Measurements from ENCODE around the gene ETV5. TPM values are rescaled to one million over a fixed set of nuclear protein-coding genes. Genes with fewer than 3 reads are reported as not detected.

The ETV5 gene
- total RNA-seq, 1 experiment from 2014 or later, result 65.7 TPM

GRCh38 chr3:186004671-186005070 is 104.2 kb downstream of the ETV5 start:
- H3K4me1 ChIP-seq (replicated peaks; ENCODE audit: insufficient read depth), result no peaks in the 10 kb centered on the region
- no peak for DNase-seq
- H3K9me2 ChIP-seq (ENCODE audit: insufficient read depth), result no peaks in the 10 kb centered on the region; the same call in 1 of the 2 replicates
- no peak overlapping the region for H2AFZ ChIP-seq
- H4K20me1 ChIP-seq (ENCODE audit: insufficient read depth), result no peaks in the 10 kb centered on the region
- no peak overlapping the region for H3K4me2 ChIP-seq
- no TSS peak for BruUV-seq (replicated peaks)
- no peaks in the 10 kb centered on the region for H3F3A ChIP-seq (ENCODE audit: insufficient read depth, low read depth)
- no peak overlapping the region for H3K4me3 ChIP-seq
- ChIA-PET CTCF (no interaction called here), POLR2A (ENCODE audit: unreplicated experiment) (no interaction called here)
- intact Hi-C loops (cut with micrococcal nuclease; ENCODE audit: unreplicated experiment), result loop anchor here (5.0 kb wide), 1 partner anchor 238 kb away; no protein-coding TSS in a partner anchor
- no peaks in the 10 kb centered on the region for H3K79me2 ChIP-seq (ENCODE audit: low read depth)
- H3K27me3 ChIP-seq (ENCODE audit: insufficient read depth, low read depth), result no peaks in the 10 kb centered on the region
- no peak for TF ChIP-seq EZH2 (IDR thresholded peaks at IDR 0.05; ENCODE audit: low read depth)
- TF ChIP-seq, protein P1, sequence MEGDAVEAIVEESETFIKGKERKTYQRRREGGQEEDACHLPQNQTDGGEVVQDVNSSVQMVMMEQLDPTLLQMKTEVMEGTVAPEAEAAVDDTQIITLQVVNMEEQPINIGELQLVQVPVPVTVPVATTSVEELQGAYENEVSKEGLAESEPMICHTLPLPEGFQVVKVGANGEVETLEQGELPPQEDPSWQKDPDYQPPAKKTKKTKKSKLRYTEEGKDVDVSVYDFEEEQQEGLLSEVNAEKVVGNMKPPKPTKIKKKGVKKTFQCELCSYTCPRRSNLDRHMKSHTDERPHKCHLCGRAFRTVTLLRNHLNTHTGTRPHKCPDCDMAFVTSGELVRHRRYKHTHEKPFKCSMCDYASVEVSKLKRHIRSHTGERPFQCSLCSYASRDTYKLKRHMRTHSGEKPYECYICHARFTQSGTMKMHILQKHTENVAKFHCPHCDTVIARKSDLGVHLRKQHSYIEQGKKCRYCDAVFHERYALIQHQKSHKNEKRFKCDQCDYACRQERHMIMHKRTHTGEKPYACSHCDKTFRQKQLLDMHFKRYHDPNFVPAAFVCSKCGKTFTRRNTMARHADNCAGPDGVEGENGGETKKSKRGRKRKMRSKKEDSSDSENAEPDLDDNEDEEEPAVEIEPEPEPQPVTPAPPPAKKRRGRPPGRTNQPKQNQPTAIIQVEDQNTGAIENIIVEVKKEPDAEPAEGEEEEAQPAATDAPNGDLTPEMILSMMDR (conservative IDR thresholded peaks at IDR 0.05), result no peak
- H3K9me3 ChIP-seq (ENCODE audit: insufficient read depth, low read depth), result peaks cover 6% of the 10 kb centered on the region; the same call in 1 of the 2 replicates
- no peaks in the 10 kb centered on the region for H3K36me3 ChIP-seq (ENCODE audit: low read depth)
- no peak overlapping the region for H3K27ac ChIP-seq

DNA sequence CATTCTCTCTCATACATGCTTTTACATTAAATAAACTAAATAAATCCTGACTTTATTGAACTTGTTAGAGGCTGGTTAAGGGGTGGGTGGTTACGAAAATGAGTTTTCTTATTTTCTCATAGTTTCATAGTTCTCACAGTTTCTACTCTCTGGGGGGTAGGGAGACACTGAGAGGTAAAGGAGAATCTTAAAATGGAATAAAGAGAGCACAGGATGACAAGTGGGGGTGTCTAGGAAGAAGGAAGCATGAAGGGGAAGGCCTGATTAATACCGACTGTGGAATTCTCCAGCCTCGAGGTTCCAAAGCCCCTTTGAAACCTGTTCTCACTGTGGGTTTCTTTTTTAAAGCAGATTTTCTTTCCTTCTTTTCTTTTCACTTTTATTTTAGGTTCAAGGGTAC is 104.7 kb downstream of the ETV5 start:
- Histone ChIP-seq H3K27ac (no peak overlapping the region), H3K36me3 (ENCODE audit: low read depth) (no peaks in the 10 kb centered on the region), H3K4me1 (replicated peaks; ENCODE audit: insufficient read depth) (no peaks in the 10 kb centered on the region), H3K27me3 (ENCODE audit: insufficient read depth, low read depth) (no peaks in the 10 kb centered on the region), H3K79me2 (ENCODE audit: low read depth) (no peaks in the 10 kb centered on the region), H4K20me1 (ENCODE audit: insufficient read depth) (no peaks in the 10 kb centered on the region), H2AFZ (no peak overlapping the region), H3F3A (ENCODE audit: insufficient read depth, low read depth) (no peaks in the 10 kb centered on the region), H3K4me3 (no peak overlapping the region), H3K9me3 (ENCODE audit: insufficient read depth, low read depth) (peaks cover 6% of the 10 kb centered on the region; the same call in 1 of the 2 replicates), H3K4me2 (no peak overlapping the region), H3K9me2 (ENCODE audit: insufficient read depth) (no peaks in the 10 kb centered on the region; the same call in 1 of the 2 replicates)
- BruUV-seq (replicated peaks), result no TSS peak
- intact Hi-C loops (cut with micrococcal nuclease; ENCODE audit: unreplicated experiment), result loop anchor here (5.0 kb wide), 1 partner anchor 238 kb away; no protein-coding TSS in a partner anchor
- ChIA-PET CTCF (no interaction called here), POLR2A (ENCODE audit: unreplicated experiment) (no interaction called here)
- TF ChIP-seq EZH2 (IDR thresholded peaks at IDR 0.05; ENCODE audit: low read depth), result no peak
- TF ChIP-seq, protein P1 (conservative IDR thresholded peaks at IDR 0.05), result no peak
- no peak for DNase-seq

- ChIA-PET POLR2A (ENCODE audit: unreplicated experiment) (no interaction called here), CTCF (no interaction called here)
- H3K4me2 ChIP-seq, result no peak overlapping the region
- H3K36me3 ChIP-seq (ENCODE audit: low read depth), result no peaks in the 10 kb centered on the region
- no peaks in the 10 kb centered on the region; the same call in 1 of the 2 replicates for H3K9me2 ChIP-seq (ENCODE audit: insufficient read depth)
- BruUV-seq (replicated peaks), result no TSS peak
- no peak for TF ChIP-seq EZH2 (IDR thresholded peaks at IDR 0.05; ENCODE audit: low read depth)
- TF ChIP-seq, protein P1 (conservative IDR thresholded peaks at IDR 0.05), result no peak
- H3K4me3 ChIP-seq, result no peak overlapping the region
- no peaks in the 10 kb centered on the region for H4K20me1 ChIP-seq (ENCODE audit: insufficient read depth)
- H3K9me3 ChIP-seq (ENCODE audit: insufficient read depth, low read depth), result peaks cover 6% of the 10 kb centered on the region; the same call in 1 of the 2 replicates
- no peaks in the 10 kb centered on the region for H3K4me1 ChIP-seq (replicated peaks; ENCODE audit: insufficient read depth)
- DNase-seq, result no peak
- H3K27me3 ChIP-seq (ENCODE audit: insufficient read depth, low read depth), result no peaks in the 10 kb centered on the region
- intact Hi-C loops (cut with micrococcal nuclease; ENCODE audit: unreplicated experiment), result loop anchor here (5.0 kb wide), 1 partner anchor 239 kb away; no protein-coding TSS in a partner anchor
- no peak overlapping the region for H3K27ac ChIP-seq
- no peaks in the 10 kb centered on the region for H3F3A ChIP-seq (ENCODE audit: insufficient read depth, low read depth)
- H3K79me2 ChIP-seq (ENCODE audit: low read depth), result no peaks in the 10 kb centered on the region
- no peak overlapping the region for H2AFZ ChIP-seq
Observed at GRCh38 chr3:186003610-186004009, 105.3 kb downstream of the ETV5 start.
